Left ventricle myocardium inferior (tissue), 1 donor: ENCODE data around the gene SASH1. TPM values are rescaled to one million over a fixed set of nuclear protein-coding genes. Genes with fewer than 3 reads are reported as not detected.

Experiments used
- DNase-seq: peaks from one replicate; pipeline ENCODE4 v3.0.0-alpha.2; 2020
- H3K27ac ChIP-seq: fragments of 200-600 bp; replicated peaks from 2 replicates; pipeline ENCODE4 v1.8.0; 2021
- H3K27me3 ChIP-seq: fragments of 200-600 bp; 2 replicates; pipeline ENCODE4 v1.8.0; 2021; ENCODE audit warnings: low read depth
- H3K36me3 ChIP-seq: fragments of 200-600 bp; 2 replicates; pipeline ENCODE4 v1.8.0; 2021
- H3K4me1 ChIP-seq: fragments of 200-600 bp; 2 replicates; pipeline ENCODE4 v1.8.0; 2021
- H3K4me3 ChIP-seq: fragments of 200-600 bp; 2 replicates; pipeline ENCODE4 v1.8.0; 2021; ENCODE audit warnings: mild to moderate bottlenecking, moderate library complexity
- H3K9me3 ChIP-seq: fragments of 200-600 bp; replicated peaks from 2 replicates; pipeline ENCODE4 v1.8.0; 2021
- intact Hi-C: fragments of 100-400 bp; cut with micrococcal nuclease; formaldehyde crosslinking; loops from one replicate; pipeline ENCODE4 v1.11.0; 2022
- total RNA-seq: library from RNA; stranded (reverse); fragmentation: NEBNext Ultra II Directional; extraction: Animal tissue kit (Norgen Biotek cat#: 25700); gene quantifications from one replicate; pipeline ENCODE4 v1.2.1, GENCODE V29; 2021
- TF ChIP-seq, protein P1 (sequence below): fragments of 200-600 bp; IDR thresholded peaks from 2 replicates; pipeline ENCODE4 v1.8.0; 2021; ENCODE audit warnings: antibody characterized with exemption, mild to moderate bottlenecking, borderline replicate concordance
- donor health status: DM: no; HTN: yes; CAD: no; lungs with severe emphysema.

The SASH1 gene
- total RNA-seq, 1 donor from 2014 or later, result 22.5 TPM

GRCh38 chr6:148471624-148472159 is 129.1 kb downstream of the SASH1 start:
- H3K36me3 ChIP-seq, result peaks cover 36% of the 10 kb centered on the region
- H3K4me1 ChIP-seq, result peaks cover 31% of the 10 kb centered on the region
- no peaks in the 10 kb centered on the region for H3K9me3 ChIP-seq
- no peak overlapping the region for H3K4me3 ChIP-seq
- DNase-seq, result no peak
- H3K27ac ChIP-seq, result peak overlapping the region; percentile 66
- intact Hi-C loops, result no loop called here
- TF ChIP-seq, protein P1, sequence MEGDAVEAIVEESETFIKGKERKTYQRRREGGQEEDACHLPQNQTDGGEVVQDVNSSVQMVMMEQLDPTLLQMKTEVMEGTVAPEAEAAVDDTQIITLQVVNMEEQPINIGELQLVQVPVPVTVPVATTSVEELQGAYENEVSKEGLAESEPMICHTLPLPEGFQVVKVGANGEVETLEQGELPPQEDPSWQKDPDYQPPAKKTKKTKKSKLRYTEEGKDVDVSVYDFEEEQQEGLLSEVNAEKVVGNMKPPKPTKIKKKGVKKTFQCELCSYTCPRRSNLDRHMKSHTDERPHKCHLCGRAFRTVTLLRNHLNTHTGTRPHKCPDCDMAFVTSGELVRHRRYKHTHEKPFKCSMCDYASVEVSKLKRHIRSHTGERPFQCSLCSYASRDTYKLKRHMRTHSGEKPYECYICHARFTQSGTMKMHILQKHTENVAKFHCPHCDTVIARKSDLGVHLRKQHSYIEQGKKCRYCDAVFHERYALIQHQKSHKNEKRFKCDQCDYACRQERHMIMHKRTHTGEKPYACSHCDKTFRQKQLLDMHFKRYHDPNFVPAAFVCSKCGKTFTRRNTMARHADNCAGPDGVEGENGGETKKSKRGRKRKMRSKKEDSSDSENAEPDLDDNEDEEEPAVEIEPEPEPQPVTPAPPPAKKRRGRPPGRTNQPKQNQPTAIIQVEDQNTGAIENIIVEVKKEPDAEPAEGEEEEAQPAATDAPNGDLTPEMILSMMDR, result no peak
- H3K27me3 ChIP-seq, result no peaks in the 10 kb centered on the region

DNA sequence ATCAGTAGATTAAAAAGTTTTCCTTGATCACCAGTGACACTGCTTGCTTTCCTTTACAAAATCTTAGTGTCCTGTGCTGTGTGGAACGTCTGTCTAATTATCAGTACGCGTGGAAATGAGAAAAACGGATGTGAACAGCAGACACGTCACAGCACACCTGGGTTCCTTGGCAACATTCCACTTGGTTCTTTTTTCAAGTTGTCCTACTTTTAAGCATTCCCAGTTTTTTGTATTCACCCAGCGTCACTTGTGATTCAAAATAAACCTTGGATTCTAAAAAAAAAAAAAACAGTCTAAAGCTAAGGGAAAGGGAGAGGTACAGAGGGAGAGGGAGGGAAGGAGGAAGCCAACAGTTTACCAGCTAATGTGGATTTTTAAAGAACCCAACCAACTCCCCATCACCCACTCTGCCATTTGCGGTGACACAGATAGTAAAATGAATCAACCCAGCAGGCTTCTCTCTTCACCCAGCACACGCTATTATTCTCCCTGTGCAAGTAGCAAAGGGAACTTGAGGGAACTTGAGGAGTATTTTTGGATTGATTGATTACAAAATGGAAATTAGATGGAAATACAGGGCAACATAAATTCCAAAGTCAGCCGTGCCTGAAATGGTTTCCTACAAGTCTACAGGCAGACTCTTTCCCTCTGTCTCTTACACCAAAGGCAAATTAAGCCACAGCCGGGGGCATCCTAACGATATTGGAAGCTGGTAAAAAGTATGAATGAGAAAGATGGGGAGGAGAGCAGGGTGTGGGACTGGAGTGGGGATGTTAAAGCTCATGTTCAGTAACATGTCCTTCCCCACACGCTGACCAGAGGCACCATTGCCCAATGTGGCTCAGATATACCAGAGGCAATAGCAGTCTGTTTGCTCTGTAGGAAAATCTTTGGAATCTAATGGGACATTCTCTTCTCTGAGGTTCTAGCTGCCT is 129.8 kb downstream of the SASH1 start:
- Histone ChIP-seq H3K4me3 (no peak overlapping the region), H3K27ac (peak overlapping the region; percentile 66), H3K27me3 (no peaks in the 10 kb centered on the region), H3K4me1 (peaks cover 30% of the 10 kb centered on the region), H3K36me3 (peaks cover 43% of the 10 kb centered on the region), H3K9me3 (no peaks in the 10 kb centered on the region)
- intact Hi-C loops, result no loop called here
- TF ChIP-seq, protein P1, result no peak
- no peak for DNase-seq

DNA sequence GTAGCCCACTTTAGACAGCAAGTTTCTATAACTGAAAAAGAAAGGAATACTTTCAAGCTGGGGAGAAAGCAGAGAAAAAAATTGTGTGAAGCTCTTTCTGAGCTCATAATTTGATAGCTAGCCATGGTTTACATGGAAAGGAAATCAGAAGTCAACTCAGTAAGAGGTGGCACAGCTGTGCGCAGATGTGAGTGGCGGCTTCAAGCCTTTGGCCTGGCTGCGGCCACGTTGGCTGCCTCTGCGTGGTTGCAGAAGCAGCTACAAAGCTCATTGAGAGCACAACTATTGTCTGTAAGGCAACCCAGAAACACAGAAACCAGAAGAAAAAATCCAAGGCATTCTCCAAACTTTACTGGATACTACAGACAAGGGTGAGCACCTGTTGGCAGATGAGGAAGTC is 136.9 kb downstream of the SASH1 start:
- intact Hi-C loops, result no loop called here
- H3K27me3 ChIP-seq, result no peaks in the 10 kb centered on the region
- DNase-seq, result peak; percentile 69
- no peaks in the 10 kb centered on the region for H3K9me3 ChIP-seq
- peaks cover 14% of the 10 kb centered on the region for H3K4me1 ChIP-seq
- TF ChIP-seq, protein P1, result no peak
- no peak overlapping the region for H3K4me3 ChIP-seq
- peak overlapping the region; percentile 55 for H3K27ac ChIP-seq
- peaks cover 48% of the 10 kb centered on the region for H3K36me3 ChIP-seq

- Histone ChIP-seq H3K27ac (no peak overlapping the region), H3K4me1 (peaks cover 26% of the 10 kb centered on the region), H3K9me3 (no peaks in the 10 kb centered on the region), H3K36me3 (peaks cover 25% of the 10 kb centered on the region), H3K27me3 (no peaks in the 10 kb centered on the region), H3K4me3 (no peak overlapping the region)
- intact Hi-C loops, result no loop called here
- TF ChIP-seq, protein P1, result no peak
- DNase-seq, result no peak
Measured at GRCh38 chr6:148487461-148487860, 144.8 kb downstream of the SASH1 start.

DNA sequence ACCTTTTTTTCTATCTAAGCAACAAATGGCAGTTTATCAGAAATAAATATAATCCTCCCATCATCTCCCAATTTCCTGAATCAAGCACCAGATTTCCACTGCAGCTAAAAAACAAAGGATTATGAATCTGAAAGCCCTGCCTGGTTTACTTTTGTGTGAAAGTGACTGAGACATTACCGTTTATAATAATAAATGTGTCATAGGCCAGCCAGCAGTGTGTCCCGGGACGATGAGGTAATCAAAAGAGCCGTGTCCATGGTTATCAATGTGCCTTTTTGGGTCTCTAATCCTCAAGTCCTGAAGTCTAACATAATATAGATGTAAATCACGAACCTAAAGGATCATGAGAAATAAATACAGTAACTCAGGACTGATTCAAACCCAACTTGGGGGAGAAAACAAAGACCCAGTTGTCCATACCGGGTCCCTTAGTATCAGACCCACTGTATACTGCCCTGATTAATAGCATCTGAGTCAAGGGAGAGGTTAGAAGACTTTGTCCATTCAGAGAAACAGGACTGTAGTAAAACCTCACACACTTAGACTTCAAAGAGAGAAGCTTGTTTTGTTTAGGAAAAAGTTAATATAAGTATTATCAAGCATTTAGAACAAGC is 149.1 kb downstream of the SASH1 start:
- H3K27ac ChIP-seq, result peak overlapping the region; percentile 78
- peaks cover 17% of the 10 kb centered on the region for H3K36me3 ChIP-seq
- DNase-seq, result no peak
- intact Hi-C loops, result no loop called here
- H3K4me1 ChIP-seq, result peaks cover 55% of the 10 kb centered on the region
- H3K9me3 ChIP-seq, result no peaks in the 10 kb centered on the region
- TF ChIP-seq, protein P1, result no peak
- H3K4me3 ChIP-seq, result no peak overlapping the region
- no peaks in the 10 kb centered on the region for H3K27me3 ChIP-seq
